ENCODE results near the gene PATZ1. TPM values are rescaled to one million over a fixed set of nuclear protein-coding genes. Genes with fewer than 3 reads are reported as not detected.

PATZ1 gene
- total and polyA plus RNA-seq, 2 of the 8 experiments (the other 6 are each of a cell fraction or from before 2014, with no cell fraction given), result 62.1 to 70.9 TPM

DNA sequence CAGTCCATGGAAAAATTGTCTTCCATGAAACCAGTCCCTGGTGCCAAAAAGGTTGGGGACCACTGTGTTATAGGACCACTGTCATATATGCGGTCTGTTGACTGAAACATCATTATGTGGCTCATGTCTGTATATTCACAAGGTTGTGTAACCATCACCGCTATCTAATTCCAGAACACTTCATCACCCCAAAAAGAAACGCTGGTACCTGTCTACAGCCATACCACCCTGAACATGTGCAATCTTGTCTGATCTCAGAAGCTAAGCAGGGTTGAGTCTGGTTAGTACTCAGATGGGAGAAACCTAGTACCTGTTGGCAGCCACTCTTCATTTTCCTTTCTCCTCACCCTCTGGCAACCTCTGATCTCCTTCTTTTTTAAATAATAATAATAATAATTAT lies 41.0 kb downstream of the PATZ1 start:
- Histone ChIP-seq H4K5ac (ENCODE audit: insufficient read length, low read depth, low read length) (no peak overlapping the region), H3K23me2 (ENCODE audit: low read depth, low read length) (no peaks in the 10 kb centered on the region), H3K23ac (ENCODE audit: insufficient read length) (no peak overlapping the region), H2AK5ac (ENCODE audit: low read depth, low read length) (no peak overlapping the region), H2BK120ac (replicated peaks; ENCODE audit: low read depth, low read length) (no peak overlapping the region), H2BK15ac (ENCODE audit: low read length) (no peak overlapping the region), H4K20me1 (replicated peaks in 1 of 2; ENCODE audit: control insufficient read depth in 1 of 2, insufficient read depth in 2 of 2, low read length in 2 of 2) (no peaks in the 10 kb centered on the region), H3K27ac (ENCODE audit: low read depth, low read length) (no peak overlapping the region), H3K79me2 (ENCODE audit: control insufficient read depth in 1 of 2, insufficient read depth in 2 of 2, low read length in 2 of 2) (no peaks in the 10 kb centered on the region), H2AFZ (ENCODE audit: low read length) (no peak overlapping the region), H3K18ac (ENCODE audit: extremely low read depth, low read length) (no peak overlapping the region), H2BK5ac (ENCODE audit: low read depth, low read length) (no peak overlapping the region), H3K14ac (ENCODE audit: insufficient read length) (no peak overlapping the region), H3K36me3 (ENCODE audit: control insufficient read depth in 2 of 4, insufficient read depth in 4 of 4, low read length in 3 of 4) (no peaks in the 10 kb centered on the region), H3K4ac (replicated peaks; ENCODE audit: insufficient read length, low read depth, low read length) (no peak overlapping the region), H3K56ac (replicated peaks; ENCODE audit: insufficient read length, low read depth, low read length) (no peak overlapping the region), H2BK12ac (ENCODE audit: low read depth, low read length) (no peak overlapping the region), H3K4me3 (ENCODE audit: extremely low read depth in 1 of 4, insufficient read depth in 2 of 4, low read depth in 3 of 4, low read length in 4 of 4) (no peak overlapping the region), H3K4me2 (ENCODE audit: insufficient read depth in 1 of 2, low read depth in 2 of 2, low read length in 2 of 2) (no peak overlapping the region), H3K4me1 (replicated peaks in 1 of 4; ENCODE audit: control insufficient read depth in 3 of 4, insufficient read depth in 4 of 4, low read length in 3 of 4) (no peaks in the 10 kb centered on the region), H3K27me3 (replicated peaks in 1 of 4; ENCODE audit: control insufficient read depth in 3 of 4, extremely low read depth in 1 of 4, insufficient read depth in 3 of 4, low read length in 3 of 4) (no peaks in the 10 kb centered on the region), H3K9me3 (ENCODE audit: insufficient read depth in 2 of 2, low read depth in 1 of 2, low read length in 1 of 2) (no peaks in the 10 kb centered on the region), H3K9ac (replicated peaks in 1 of 4; ENCODE audit: extremely low read depth in 1 of 4, low read depth in 3 of 4, low read length in 3 of 4) (no peak overlapping the region), H4K91ac (replicated peaks; ENCODE audit: insufficient read length, low read length) (no peak overlapping the region), H3K79me1 (ENCODE audit: low read depth, low read length) (no peaks in the 10 kb centered on the region), H2BK20ac (ENCODE audit: low read length) (no peak overlapping the region), H4K8ac (ENCODE audit: extremely low read depth, insufficient read depth, low read length) (no peak overlapping the region)
- ChIA-PET CTCF (ENCODE audit: partially characterized antibody) (interaction anchor here (1.2 kb wide), 1 partner anchor 8 kb away, joined by 3 read pairs; no protein-coding TSS in a partner anchor), POLR2A (ENCODE audit: partially characterized antibody) (no interaction called here)
- WGBS, 2 experiments (ENCODE audit: extremely low coverage in 1 of 2, insufficient coverage in 1 of 2, insufficient read length in 1 of 2, insufficient replicate concordance in 2 of 2, low coverage in 1 of 2, low lambda C conversion rate in 2 of 2, missing lambda C conversion rate in 1 of 2), result 91% methylated on average over 3 of the region's 3 CpGs; no CpG with 5 or more reads in 1 of the 2 experiments
- FAIRE-seq (no peak), DNase-seq (ENCODE audit: low read depth in 1 of 2, low spot score in 2 of 2) (no peak)
- TF ChIP-seq, protein P1, sequence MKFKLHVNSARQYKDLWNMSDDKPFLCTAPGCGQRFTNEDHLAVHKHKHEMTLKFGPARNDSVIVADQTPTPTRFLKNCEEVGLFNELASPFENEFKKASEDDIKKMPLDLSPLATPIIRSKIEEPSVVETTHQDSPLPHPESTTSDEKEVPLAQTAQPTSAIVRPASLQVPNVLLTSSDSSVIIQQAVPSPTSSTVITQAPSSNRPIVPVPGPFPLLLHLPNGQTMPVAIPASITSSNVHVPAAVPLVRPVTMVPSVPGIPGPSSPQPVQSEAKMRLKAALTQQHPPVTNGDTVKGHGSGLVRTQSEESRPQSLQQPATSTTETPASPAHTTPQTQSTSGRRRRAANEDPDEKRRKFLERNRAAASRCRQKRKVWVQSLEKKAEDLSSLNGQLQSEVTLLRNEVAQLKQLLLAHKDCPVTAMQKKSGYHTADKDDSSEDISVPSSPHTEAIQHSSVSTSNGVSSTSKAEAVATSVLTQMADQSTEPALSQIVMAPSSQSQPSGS (IDR thresholded peaks at IDR 0.05; ENCODE audit: low read length), result no peak
- TF ChIP-seq HDAC6 (IDR thresholded peaks at IDR 0.05; ENCODE audit: low read depth, low read length) (no peak), SP1 (IDR thresholded peaks at IDR 0.05; ENCODE audit: low read depth, low read length) (no peak), NRF1 (IDR thresholded peaks at IDR 0.05; ENCODE audit: low read depth, low read length) (no peak), SRF (IDR thresholded peaks at IDR 0.05; ENCODE audit: low read depth, low read length) (no peak), TCF12 (IDR thresholded peaks at IDR 0.05; ENCODE audit: low read depth, low read length) (no peak), RAD21 (IDR thresholded peaks at IDR 0.05 in 1 of 2, conservative IDR thresholded peaks at IDR 0.05 in 1 of 2; ENCODE audit: low read depth in 2 of 2, low read length in 2 of 2) (no peak)
